Thyroid gland (tissue), 4 donors: ENCODE data around the gene PARVB.

Source experiments
- CTCF ChIP-seq, 6 experiments: fragments of 200-600 bp in 3 of 6; fragments of 450-650 bp in 3 of 6; sonication (generic) in 3 of 6; IDR thresholded peaks; one replicate each; pipeline ENCODE4 v1.5.1; 2016 to 2019; ENCODE audit warnings: antibody characterized with exemption in 6 of 6, mild to moderate bottlenecking in 2 of 6, inconsistent platforms in 1 of 6, moderate library complexity in 1 of 6
- POLR2A ChIP-seq, 2 donors: fragments of 450-650 bp; IDR thresholded peaks; one replicate each; pipeline ENCODE4 v1.6.1; 2017; ENCODE audit warnings: antibody characterized with exemption in 2 of 2, mild to moderate bottlenecking in 2 of 2, moderate library complexity in 1 of 2

GRCh38 chr22:44049486-44050231 lies 25.6 kb downstream of the PARVB start:
- TF ChIP-seq CTCF (IDR thresholded peaks at IDR 0.05) (no peak), POLR2A (IDR thresholded peaks at IDR 0.05) (no peak)
